H1 (cell line): ENCODE results near the gene ILDR2. TPM values are rescaled to one million over a fixed set of nuclear protein-coding genes. Genes with fewer than 3 reads are reported as not detected.

Source experiments
- ASH2L ChIP-seq: fragments of 200-600, 300-600 bp; sonication (generic); IDR thresholded peaks from one replicate; pipeline ENCODE4 v1.7.1; 2017; ENCODE audit warnings: low read length
- BCL11A ChIP-seq, 2 experiments: IDR thresholded peaks; one replicate each; pipeline ENCODE4 v1.6.1; 2011; ENCODE audit warnings: low read depth in 2 of 2, low read length in 2 of 2, mild to moderate bottlenecking in 2 of 2
- CBX5 ChIP-seq: fragments of 300-800, 300-1000 bp; sonication (generic); IDR thresholded peaks from 2 replicates; pipeline ENCODE4 v1.7.1; 2016; ENCODE audit warnings: antibody characterized with exemption, low read length, low read depth
- CHD1 ChIP-seq: IDR thresholded peaks from 2 replicates; pipeline ENCODE4 v1.6.1; 2012; ENCODE audit warnings: low read depth, low read length, improper control_type of control experiment
- CHD7 ChIP-seq: fragments of 300-600 bp; sonication (generic); IDR thresholded peaks from 2 replicates; pipeline ENCODE4 v1.7.1; 2012; ENCODE audit warnings: low read length, moderate library complexity, mild to moderate bottlenecking, inconsistent platforms; ENCODE audit not compliant: insufficient replicate concordance
- EP300 ChIP-seq, 2 experiments: IDR thresholded peaks; 1 replicate in 1 of 2; 2 replicates in 1 of 2; pipeline ENCODE4 v1.6.1; 2011 to 2012; ENCODE audit warnings: low read depth in 2 of 2, low read length in 2 of 2, mild to moderate bottlenecking in 2 of 2, borderline replicate concordance in 1 of 2, inconsistent platforms in 1 of 2, moderate library complexity in 1 of 2
- GTF2F1 ChIP-seq: IDR thresholded peaks from 2 replicates; pipeline ENCODE4 v1.6.1; 2012; ENCODE audit warnings: low read depth, low read length, improper control_type of control experiment, borderline replicate concordance
- POU5F1 ChIP-seq: IDR thresholded peaks from 2 replicates; pipeline ENCODE4 v1.6.1; 2011; ENCODE audit warnings: low read depth, mild to moderate bottlenecking, low read length, moderate library complexity
- RAD21 ChIP-seq, 2 experiments: IDR thresholded peaks in 1 of 2; conservative IDR thresholded peaks in 1 of 2; 2 replicates each; pipeline ENCODE4 v1.6.1; 2011; ENCODE audit warnings: low read depth in 2 of 2, low read length in 2 of 2, improper control_type of control experiment in 1 of 2, inconsistent platforms in 1 of 2, mild to moderate bottlenecking in 1 of 2, moderate library complexity in 1 of 2
- RNF2 ChIP-seq: fragments of 200-900, 300-1000 bp; sonication (generic); IDR thresholded peaks from 2 replicates; pipeline ENCODE4 v1.7.1; 2016; ENCODE audit warnings: borderline replicate concordance, low read depth, mild to moderate bottlenecking, antibody characterized with exemption, low read length; ENCODE audit not compliant: poor library complexity, severe bottlenecking; ENCODE audit errors: missing control alignments
- TEAD4 ChIP-seq: IDR thresholded peaks from 2 replicates; pipeline ENCODE4 v1.6.1; 2012; ENCODE audit warnings: low read depth, low read length, inconsistent platforms, mixed read lengths
- polyA plus RNA-seq, 7 experiments: library from polyadenylated mRNA; depleted of rRNA in 3 of 7; stranded (reverse) in 5 of 7; unstranded in 2 of 7; fragments of >200 nt in 5 of 7; fragments of 200-250 nt in 2 of 7; gene quantifications; 1 replicate in 5 of 7; 2 replicates in 1 of 7; 4 replicates in 1 of 7; pipeline versions ENCODE4 v1.2.1 to v1.2.3, GENCODE V29; 2011 to 2013; ENCODE audit warnings: missing spikeins in 2 of 7, mixed read lengths in 2 of 7
- total RNA-seq: library from RNA; stranded (reverse); fragmentation: NEBNext Ultra II Directional; extraction: Animal tissue kit (Norgen Biotek cat#: 25700); gene quantifications from 2 replicates; pipeline ENCODE4 v1.2.1, GENCODE V29; 2021

The ILDR2 gene
- total and polyA plus RNA-seq, 2 of the 8 experiments (the other 6 are each of a cell fraction or from before 2014, with no cell fraction given): 0.85 to 0.86 TPM

- TF ChIP-seq CHD7 (no peak), CBX5 (no peak), BCL11A (IDR thresholded peaks at IDR 0.05; ENCODE audit: low read depth in 2 of 2, low read length in 2 of 2) (no peak), TEAD4 (no peak), EP300 (IDR thresholded peaks at IDR 0.05; ENCODE audit: borderline replicate concordance in 1 of 2, low read depth in 2 of 2, low read length in 2 of 2) (no peak), CHD1 (no peak), ASH2L (no peak), GTF2F1 (no peak), RNF2 (no peak), POU5F1 (no peak), RAD21 (IDR thresholded peaks at IDR 0.05 in 1 of 2, conservative IDR thresholded peaks at IDR 0.05 in 1 of 2; ENCODE audit: low read depth in 2 of 2, low read length in 2 of 2) (no peak)
These were observed 24.3 kb downstream of the ILDR2 start (continued) for GRCh38 chr1:166951050-166951449.
